GM21381 (cell line): ENCODE results near the gene OR11H1.
"Not testable (repeated sequence)": the region's sequence is repeated elsewhere in the genome, so short reads cannot be mapped to it uniquely, and the experiment has no call there.

Experiments
- ATAC-seq: cut with Tn5 transposase; IDR thresholded peaks from one replicate; pipeline ENCODE4 v1.9.1; 2021; ENCODE audit warnings: mild to moderate bottlenecking, moderate library complexity; ENCODE audit not compliant: unreplicated experiment

The OR11H1 gene

DNA sequence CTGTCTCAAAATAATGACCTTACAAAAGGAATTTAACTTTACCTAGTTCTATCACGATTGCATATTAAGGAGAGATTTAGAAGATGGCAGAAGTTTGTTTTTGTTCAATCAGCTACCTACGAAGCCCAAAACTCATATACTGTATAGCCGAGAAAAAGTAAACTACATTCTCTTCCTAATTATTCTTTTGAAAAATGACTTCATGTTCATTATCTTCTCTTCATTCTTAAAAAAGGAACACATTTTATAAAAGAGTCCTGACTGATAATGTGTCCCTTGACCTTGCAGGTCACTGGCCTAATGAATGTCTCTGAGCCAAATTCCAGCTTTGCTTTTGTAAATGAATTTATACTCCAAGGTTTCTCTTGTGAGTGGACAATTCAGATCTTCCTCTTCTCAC is at the start of gene OR11H1:
Gene OR11H1, plus strand, starts transcription at position 301 of the 400 bp plus-strand sequence. Its CDS starts 0 bp downstream, at position 301.
- not testable (repeated sequence) for ATAC-seq

GRCh38 chr22:15509967-15510366 is 18.0 kb upstream of the OR11H1 start:
- ATAC-seq = not testable (repeated sequence)

DNA sequence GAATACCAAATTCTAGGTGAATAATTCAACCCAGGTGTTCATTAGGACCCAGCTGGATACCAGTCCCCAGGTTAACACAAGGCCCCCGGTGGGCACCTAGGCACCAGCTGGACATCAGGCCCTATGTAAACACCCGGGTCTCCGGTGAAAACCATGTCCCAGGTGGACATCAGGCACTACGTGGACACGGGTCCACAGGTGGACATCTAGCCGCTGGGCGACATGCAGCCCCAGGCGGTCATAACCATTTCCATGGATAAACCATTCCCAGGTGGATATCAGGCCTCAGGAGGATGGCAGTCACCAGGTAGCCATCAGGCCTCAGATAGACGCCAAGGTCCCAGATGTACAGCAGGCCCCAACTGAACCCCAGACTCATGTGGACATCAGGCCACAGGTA is 12.1 kb upstream of the OR11H1 start:
- not testable (repeated sequence) for ATAC-seq

GRCh38 chr22:15553767-15554166 is 25.8 kb downstream of the OR11H1 start:
- ATAC-seq = not testable (repeated sequence)

DNA sequence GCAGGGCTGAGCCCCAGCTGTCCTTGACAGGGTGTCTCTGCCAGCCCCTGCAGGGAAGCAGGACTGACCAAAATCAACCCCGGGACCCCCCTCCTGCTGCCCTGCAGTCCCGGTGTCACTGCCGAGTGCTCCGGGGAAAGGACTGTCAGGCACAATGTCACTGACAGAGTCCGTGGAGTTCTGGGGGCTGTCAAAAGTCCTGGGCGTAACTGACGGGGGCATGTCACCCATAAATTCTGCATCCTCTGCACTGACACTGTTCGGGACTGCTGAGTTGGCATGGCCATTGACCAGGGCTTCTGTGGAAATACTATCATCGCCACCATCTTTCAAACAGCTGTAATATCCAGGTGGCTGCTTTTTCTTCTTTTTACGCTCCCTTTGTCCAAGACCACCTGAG is 35.5 kb downstream of the OR11H1 start:
- not testable (repeated sequence) for ATAC-seq

GRCh38 chr22:15565063-15565462 is 37.1 kb downstream of the OR11H1 start:
- ATAC-seq = not testable (repeated sequence)
